22Rv1 (cell line): ENCODE data around the gene SCCPDH.
"Not testable (repeated sequence)": the region's sequence is repeated elsewhere in the genome, so short reads cannot be mapped to it uniquely, and the experiment has no call there.

Experiments used
- H3K27ac ChIP-seq: fragments of 450-650 bp; 2 replicates; pipeline ENCODE4 v1.5.1; 2017
- CTCF ChIP-seq: fragments of 450-650 bp; IDR thresholded peaks from 2 replicates; pipeline ENCODE4 v1.5.1; 2017; ENCODE audit warnings: mild to moderate bottlenecking
- ZFX ChIP-seq: fragments of 450-650 bp; IDR thresholded peaks from 2 replicates; pipeline ENCODE4 v1.6.1; 2017; ENCODE audit warnings: antibody characterized with exemption, borderline replicate concordance

SCCPDH gene

GRCh38 chr1:246726255-246726679, 2.1 kb downstream of the SCCPDH start:
- H3K27ac ChIP-seq, result no peak overlapping the region
- TF ChIP-seq CTCF (no peak), ZFX (no peak)

- TF ChIP-seq CTCF (no peak), ZFX (no peak)
- H3K27ac ChIP-seq, result no peak overlapping the region
These were observed 2.7 kb downstream of the SCCPDH start for GRCh38 chr1:246726881-246727280.

- no peak for TF ChIP-seq CTCF
- no peak for TF ChIP-seq ZFX
- no peak overlapping the region for H3K27ac ChIP-seq
These were observed 3.4 kb downstream of the SCCPDH start for GRCh38 chr1:246727594-246727993.

GRCh38 chr1:246728311-246728710, 4.1 kb downstream of the SCCPDH start:
- TF ChIP-seq ZFX (no peak), CTCF (no peak)

GRCh38 chr1:246729040-246729439, 4.8 kb downstream of the SCCPDH start:
- not testable (repeated sequence) for H3K27ac ChIP-seq

More at GRCh38 chr1:246728311-246728710, 4.1 kb downstream of the SCCPDH start:
- no peak overlapping the region for H3K27ac ChIP-seq

- no peak for TF ChIP-seq CTCF
- no peak for TF ChIP-seq ZFX
- no peak overlapping the region for H3K27ac ChIP-seq
These were observed 6.6 kb downstream of the SCCPDH start for GRCh38 chr1:246730839-246731238.

GRCh38 chr1:246731873-246732272, 7.7 kb downstream of the SCCPDH start:
- H3K27ac ChIP-seq, result not testable (repeated sequence)

GRCh38 chr1:246733704-246734103, 9.5 kb downstream of the SCCPDH start:
- H3K27ac ChIP-seq, result no peak overlapping the region
- TF ChIP-seq CTCF (no peak), ZFX (no peak)
